HepG2 (cell line): ENCODE measurements around the gene GPN2. TPM values are rescaled to one million over a fixed set of nuclear protein-coding genes. Genes with fewer than 3 reads are reported as not detected.

Source experiments
- ATAC-seq: fragments of 200-7000 bp; cut with Tn5 transposase; 3 replicates; pipeline ENCODE4 v1.9.1; 2020; ENCODE audit warnings: mild to moderate bottlenecking, moderate library complexity
- BruUV-seq: library from RNA; stranded (reverse); fragments of 400-500 nt; replicated peaks from 2 replicates; lab custom pipeline; 2021; lab: Mats Ljungman, UMichigan
- CTCF ChIA-PET: fragments of 300-600 bp; formaldehyde crosslinking; extraction: SDS; loops from one replicate; lab custom pipeline; 2021; ENCODE audit warnings: low total read pairs, inconsistent platforms, low intra/inter-chr PET ratio; lab: Yijun Ruan, JAX
- POLR2A ChIA-PET: fragments of 350-600 bp; sonication (Branson Sonifier 250); formaldehyde crosslinking; loops from one replicate; lab custom pipeline; 2020; ENCODE audit warnings: antibody characterized with exemption, inconsistent platforms; lab: Yijun Ruan, JAX
- DNase-seq: peaks from one replicate; pipeline ENCODE4 v3.0.0-alpha.2; 2015; ENCODE audit warnings: low spot score
- FAIRE-seq: peaks from 3 replicates; lab custom pipeline; 2011; peaks lifted over from hg19 to GRCh38; lab: Jason Lieb, UNC
- H2AFZ ChIP-seq: one replicate; pipeline ENCODE4 v1.6.1; 2011; ENCODE audit warnings: low read length, inconsistent platforms
- H3K27ac ChIP-seq: fragments of 300-600 bp; 3 replicates; pipeline ENCODE4 v1.8.0; 2011; ENCODE audit warnings: mixed run types, mild to moderate bottlenecking, mixed read lengths, low read length, inconsistent platforms; ENCODE audit not compliant: insufficient read depth; ENCODE audit errors: extremely low read length
- H3K27me3 ChIP-seq, 2 experiments: fragments of 200-600 bp in 1 of 2; 2 replicates in 1 of 2; 3 replicates in 1 of 2; pipeline versions ENCODE4 v1.6.0 to v1.8.0; 2011; ENCODE audit warnings: low read length in 2 of 2, mild to moderate bottlenecking in 2 of 2, moderate library complexity in 2 of 2, inconsistent platforms in 1 of 2; ENCODE audit not compliant: insufficient read depth in 2 of 2, control insufficient read depth in 1 of 2
- H3K36me3 ChIP-seq, 2 experiments: fragments of 200-600 bp in 1 of 2; replicated peaks in 1 of 2; 2 replicates in 1 of 2; 3 replicates in 1 of 2; pipeline versions ENCODE4 v1.5.1 to v1.8.0; 2011; ENCODE audit warnings: low read length in 2 of 2, inconsistent platforms in 1 of 2; ENCODE audit not compliant: insufficient read depth in 2 of 2, control insufficient read depth in 1 of 2
- H3K4me1 ChIP-seq: 2 replicates; pipeline ENCODE4 v1.5.1; 2012; ENCODE audit warnings: low read length, inconsistent platforms; ENCODE audit not compliant: insufficient read depth
- H3K4me2 ChIP-seq: 2 replicates; pipeline ENCODE4 v1.6.0; 2011; ENCODE audit warnings: low read depth, low read length, inconsistent platforms
- H3K4me3 ChIP-seq, 3 experiments: fragments of 200-600 bp in 1 of 3; sonication (generic), shearing (Covaris generic) in 1 of 3; replicated peaks in 1 of 3; 2 replicates each; pipeline ENCODE4 v1.5.1; 2011 to 2016; ENCODE audit warnings: low read length in 3 of 3, inconsistent platforms in 2 of 3, low read depth in 2 of 3, mild to moderate bottlenecking in 2 of 3, control low read depth in 1 of 3, mixed read lengths in 1 of 3; ENCODE audit not compliant: insufficient read depth in 1 of 3
- H3K79me2 ChIP-seq: one replicate; pipeline ENCODE4 v1.6.1; 2011; ENCODE audit warnings: low read length, inconsistent platforms; ENCODE audit not compliant: insufficient read depth
- H3K9ac ChIP-seq: 2 replicates; pipeline ENCODE4 v1.6.0; 2011; ENCODE audit warnings: mild to moderate bottlenecking, low read depth, low read length, inconsistent platforms; ENCODE audit not compliant: insufficient read depth
- H3K9me3 ChIP-seq: 2 replicates; pipeline ENCODE4 v1.5.1; 2012; ENCODE audit warnings: mild to moderate bottlenecking, low read length
- H4K20me1 ChIP-seq: 2 replicates; pipeline ENCODE4 v1.6.0; 2011; ENCODE audit warnings: inconsistent platforms, mild to moderate bottlenecking, low read length, moderate library complexity; ENCODE audit not compliant: insufficient read depth
- NFKB2 ChIP-seq: sonication (generic); formaldehyde crosslinking; IDR thresholded peaks from 2 replicates; pipeline ENCODE4 v1.4.0; 2020; ENCODE audit warnings: missing genetic modification reagents, borderline replicate concordance
- SIN3B ChIP-seq: fragments of 150-350 bp; IDR thresholded peaks from 2 replicates; pipeline ENCODE4 v1.6.1; 2014; ENCODE audit warnings: low read length
- ZBTB3 ChIP-seq: sonication (generic); formaldehyde crosslinking; IDR thresholded peaks from 2 replicates; pipeline ENCODE4 v1.4.0; 2020; ENCODE audit warnings: low read depth, mild to moderate bottlenecking, moderate library complexity, missing genetic modification reagents, borderline replicate concordance
- ZNF121 ChIP-seq: sonication (generic); formaldehyde crosslinking; IDR thresholded peaks from 2 replicates; pipeline ENCODE4 v1.5.0; 2020; ENCODE audit warnings: mild to moderate bottlenecking, missing genetic modification reagents
- ZNF326 ChIP-seq: sonication (generic); formaldehyde crosslinking; IDR thresholded peaks from 2 replicates; pipeline ENCODE4 v1.4.0; 2020; ENCODE audit warnings: missing genetic modification reagents, borderline replicate concordance
- WGBS: methylation state at CpG from one replicate; pipeline ENCODE4 v1.1.6; 2017; ENCODE audit warnings: low lambda C conversion rate; 5-methylcytosine and 5-hydroxymethylcytosine counted together
- in situ Hi-C: cut with HindIII; loops from 2 replicates; pipeline ENCODE4 v1.10.0; 2017; ENCODE audit warnings: low pct_unique_long_range_greater_than_20kb; ENCODE audit not compliant: extremely low pct_ligation_motif_present
- intact Hi-C: fragments of 100-400 bp; cut with micrococcal nuclease; formaldehyde crosslinking; loops from one replicate; pipeline ENCODE4 v1.10.0; 2022; ENCODE audit not compliant: unreplicated experiment
- polyA plus RNA-seq, 8 experiments: library from polyadenylated mRNA; depleted of rRNA in 3 of 8; stranded (reverse) in 7 of 8; unstranded in 1 of 8; fragments of >200 nt; fragmentation: Illumina TruSeq in 4 of 8; extraction: Trizol in 4 of 8; gene quantifications; 2 replicates each; pipeline versions ENCODE4 v1.2.1 to v1.2.3, GENCODE V29; 2011 to 2016; ENCODE audit warnings: low read depth in 4 of 8, missing spikeins in 1 of 8, mixed read lengths in 1 of 8; ENCODE audit not compliant: insufficient read depth in 1 of 8
- total RNA-seq, 5 experiments: library from RNA; depleted of rRNA; stranded (reverse); fragments of >200 nt; fragmentation: Illumina TruSeq; extraction: Trizol; gene quantifications; 2 replicates each; pipeline ENCODE4 v1.2.3, GENCODE V29; 2016; ENCODE audit warnings: low read depth in 1 of 5
- TF ChIP-seq, protein P1 (sequence below): sonication (generic); formaldehyde crosslinking; conservative IDR thresholded peaks from 2 replicates; pipeline ENCODE4 v1.4.0; 2020; ENCODE audit warnings: missing genetic modification reagents

Gene GPN2
- total and polyA plus RNA-seq, 2 of the 13 experiments (the other 11 are each of a cell fraction or from before 2014, with no cell fraction given), result 19.3 to 38.9 TPM

DNA sequence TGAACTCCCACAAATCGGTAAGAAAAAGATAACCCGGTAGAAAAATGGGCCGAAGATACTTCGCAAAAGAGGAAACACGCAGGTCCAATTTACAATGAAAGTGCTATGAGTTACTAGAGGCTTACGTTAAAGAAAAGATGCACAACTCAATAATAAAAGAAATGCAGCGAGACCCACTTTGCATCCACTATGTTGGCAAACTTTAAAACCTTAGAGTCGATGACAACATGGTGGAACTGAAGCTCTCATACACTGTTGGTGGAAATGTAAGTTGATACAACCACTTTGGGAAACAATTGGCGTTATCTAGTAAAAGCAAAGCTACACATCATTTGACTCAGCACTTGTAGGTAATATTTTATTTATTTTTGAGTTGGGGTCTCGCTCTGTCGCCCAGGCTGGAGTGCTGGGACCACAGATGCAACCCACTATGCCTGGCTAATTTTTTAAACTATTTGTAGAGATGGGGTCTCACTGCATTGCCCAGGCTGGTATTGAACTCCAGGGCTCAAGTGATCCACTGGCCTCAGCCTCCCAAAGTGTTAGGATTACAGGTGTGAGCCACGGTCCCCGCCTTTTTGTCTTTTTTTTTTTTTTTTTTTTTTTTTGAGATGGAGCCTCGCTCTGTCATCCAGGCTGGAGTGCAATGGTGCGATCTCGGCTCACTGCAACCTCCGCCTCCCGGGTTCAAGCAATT lies 10.9 kb upstream of the GPN2 start:
- peaks cover 55% of the 10 kb centered on the region for H3K4me1 ChIP-seq
- ChIA-PET POLR2A (interaction anchor here (0.7 to 6.8 kb wide), 24 partner anchors 10 to 236 kb away, joined by 3 to 152 read pairs (median 8); partner anchors contain the start of genes GPN2, KDF1, NR0B2 and NUDC), CTCF (no interaction called here)
- H3K36me3 ChIP-seq, result peaks cover 6 to 12% of the 10 kb centered on the region in 2 experiments; a peak in 3 of 5 replicates
- DNase-seq (no peak), FAIRE-seq (no peak), ATAC-seq (no peak)
- H3K79me2 ChIP-seq, result peaks cover 38% of the 10 kb centered on the region
- H2AFZ ChIP-seq, result peak overlapping the region; percentile 28
- no peaks in the 10 kb centered on the region; a peak in 1 of 5 replicates for H3K27me3 ChIP-seq
- H4K20me1 ChIP-seq, result no peaks in the 10 kb centered on the region
- peak overlapping the region; percentile 76 to 94 (median 89) for H3K4me3 ChIP-seq
- 65% methylated on average over 18 of the region's 18 CpGs for WGBS
- in situ Hi-C loops (no loop called here), intact Hi-C loops (loop anchor here (5.0 kb wide), 1 partner anchor 36 kb away; no protein-coding TSS in a partner anchor)
- no peaks in the 10 kb centered on the region for H3K9me3 ChIP-seq
- TF ChIP-seq NFKB2 (CRISPR knock-in tag), result no peak
- TF ChIP-seq SIN3B, result no peak
- TF ChIP-seq ZBTB3, result 0 out of 2 replicates have a peak, but pooled peaks have one; percentile 5
- TF ChIP-seq, protein P1, sequence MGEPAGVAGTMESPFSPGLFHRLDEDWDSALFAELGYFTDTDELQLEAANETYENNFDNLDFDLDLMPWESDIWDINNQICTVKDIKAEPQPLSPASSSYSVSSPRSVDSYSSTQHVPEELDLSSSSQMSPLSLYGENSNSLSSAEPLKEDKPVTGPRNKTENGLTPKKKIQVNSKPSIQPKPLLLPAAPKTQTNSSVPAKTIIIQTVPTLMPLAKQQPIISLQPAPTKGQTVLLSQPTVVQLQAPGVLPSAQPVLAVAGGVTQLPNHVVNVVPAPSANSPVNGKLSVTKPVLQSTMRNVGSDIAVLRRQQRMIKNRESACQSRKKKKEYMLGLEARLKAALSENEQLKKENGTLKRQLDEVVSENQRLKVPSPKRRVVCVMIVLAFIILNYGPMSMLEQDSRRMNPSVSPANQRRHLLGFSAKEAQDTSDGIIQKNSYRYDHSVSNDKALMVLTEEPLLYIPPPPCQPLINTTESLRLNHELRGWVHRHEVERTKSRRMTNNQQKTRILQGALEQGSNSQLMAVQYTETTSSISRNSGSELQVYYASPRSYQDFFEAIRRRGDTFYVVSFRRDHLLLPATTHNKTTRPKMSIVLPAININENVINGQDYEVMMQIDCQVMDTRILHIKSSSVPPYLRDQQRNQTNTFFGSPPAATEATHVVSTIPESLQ, result no peak
- TF ChIP-seq ZNF326, result no peak
- TF ChIP-seq ZNF121 (CRISPR knock-in tag), result peak; percentile 80
- H3K9ac ChIP-seq, result peak overlapping the region; percentile 90
- peak overlapping the region; percentile 89 for H3K27ac ChIP-seq
- BruUV-seq, result TSS peak; percentile 88
- peak overlapping the region; percentile 85 for H3K4me2 ChIP-seq
